Neural cell (in vitro differentiated cells): ENCODE data around the gene BRMS1. TPM values are rescaled to one million over a fixed set of nuclear protein-coding genes. Genes with fewer than 3 reads are reported as not detected.

Experiments
- H2AFZ ChIP-seq: fragments of 200-600, 300-800 bp; sonication (generic), shearing (Covaris generic); 2 replicates; pipeline ENCODE4 v1.6.0; 2014; ENCODE audit warnings: low read depth, mild to moderate bottlenecking, antibody characterized with exemption, low read length, moderate library complexity
- H3F3A ChIP-seq: fragments of 200-600 bp; shearing (Covaris generic); 2 replicates; pipeline ENCODE4 v1.6.1; 2016; ENCODE audit warnings: mild to moderate bottlenecking, moderate library complexity, mixed read lengths, antibody characterized with exemption, low read length; ENCODE audit not compliant: insufficient read depth, poor library complexity, severe bottlenecking
- H3K27ac ChIP-seq: fragments of 200-600, 300-800 bp; sonication (generic), shearing (Covaris generic); 2 replicates; pipeline ENCODE4 v1.5.1; 2014; ENCODE audit warnings: mild to moderate bottlenecking, low read length, moderate library complexity
- H3K27me3 ChIP-seq: fragments of 300-800, 200-600 bp; sonication (generic), shearing (Covaris generic); 2 replicates; pipeline ENCODE4 v1.6.0; 2014; ENCODE audit warnings: mild to moderate bottlenecking, low read depth, low read length, moderate library complexity; ENCODE audit not compliant: insufficient read depth
- H3K36me3 ChIP-seq: fragments of 300-800, 200-600 bp; sonication (generic), shearing (Covaris generic); 2 replicates; pipeline ENCODE4 v1.5.1; 2014; ENCODE audit warnings: mild to moderate bottlenecking, antibody characterized with exemption, low read length, moderate library complexity; ENCODE audit not compliant: insufficient read depth
- H3K4me2 ChIP-seq: fragments of 300-800, 200-600 bp; sonication (generic), shearing (Covaris generic); 2 replicates; pipeline ENCODE4 v1.6.0; 2014; ENCODE audit warnings: mild to moderate bottlenecking, low read length
- H3K4me3 ChIP-seq: fragments of 300-800, 200-600 bp; sonication (generic), shearing (Covaris generic); 2 replicates; pipeline ENCODE4 v1.5.1; 2014; ENCODE audit warnings: mild to moderate bottlenecking, low read length, moderate library complexity
- H3K79me2 ChIP-seq: fragments of 200-600 bp; shearing (Covaris generic); replicated peaks from 2 replicates; pipeline ENCODE4 v1.6.0; 2014; ENCODE audit warnings: mild to moderate bottlenecking, low read length, moderate library complexity; ENCODE audit not compliant: insufficient read depth
- H3K9ac ChIP-seq: fragments of 300-800, 200-600 bp; sonication (generic), shearing (Covaris generic); 2 replicates; pipeline ENCODE4 v1.6.1; 2016; ENCODE audit warnings: mild to moderate bottlenecking, low read length, mixed read lengths
- H3K9me2 ChIP-seq: fragments of 200-600 bp; shearing (Covaris generic); 2 replicates; pipeline ENCODE4 v1.6.1; 2016; ENCODE audit warnings: mild to moderate bottlenecking, low read length, mixed read lengths; ENCODE audit not compliant: insufficient read depth
- H3K9me3 ChIP-seq: fragments of 200-600, 300-800 bp; sonication (generic), shearing (Covaris generic); 2 replicates; pipeline ENCODE4 v1.6.1; 2016; ENCODE audit warnings: mild to moderate bottlenecking, mixed run types, low read length, moderate library complexity, mixed read lengths
- H4K20me1 ChIP-seq: fragments of 200-600 bp; shearing (Covaris generic); 2 replicates; pipeline ENCODE4 v1.6.1; 2016; ENCODE audit warnings: mild to moderate bottlenecking, mixed run types; ENCODE audit not compliant: insufficient read depth
- EP300 ChIP-seq: fragments of 450-650 bp; conservative IDR thresholded peaks from 2 replicates; pipeline ENCODE4 v1.6.1; 2014; ENCODE audit warnings: antibody characterized with exemption, mild to moderate bottlenecking, moderate library complexity; ENCODE audit not compliant: poor library complexity, severe bottlenecking
- EZH2 ChIP-seq: fragments of 200-600, 300-800 bp; shearing (Covaris generic), sonication (generic); IDR thresholded peaks from 2 replicates; pipeline ENCODE4 v1.6.1; 2014; ENCODE audit warnings: antibody characterized with exemption, low read length, borderline replicate concordance, mild to moderate bottlenecking; ENCODE audit not compliant: insufficient read depth, poor library complexity, severe bottlenecking
- MXI1 ChIP-seq: fragments of 450-650 bp; conservative IDR thresholded peaks from 2 replicates; pipeline ENCODE4 v1.6.1; 2014; ENCODE audit warnings: antibody characterized with exemption, mild to moderate bottlenecking; ENCODE audit not compliant: poor library complexity, severe bottlenecking
- POLR2AphosphoS5 ChIP-seq: IDR thresholded peaks from 2 replicates; pipeline ENCODE4 v1.6.1; 2012
- RAD21 ChIP-seq: fragments of 450-650 bp; conservative IDR thresholded peaks from 2 replicates; pipeline ENCODE4 v1.6.1; 2014; ENCODE audit warnings: antibody characterized with exemption, mild to moderate bottlenecking, moderate library complexity
- SMC3 ChIP-seq: fragments of 450-650 bp; conservative IDR thresholded peaks from 2 replicates; pipeline ENCODE4 v1.6.1; 2014; ENCODE audit warnings: antibody characterized with exemption, mild to moderate bottlenecking, moderate library complexity; ENCODE audit not compliant: poor library complexity
- TAF1 ChIP-seq: IDR thresholded peaks from 2 replicates; pipeline ENCODE4 v1.6.1; 2012; ENCODE audit warnings: low read depth
- polyA plus RNA-seq: library from polyadenylated mRNA; depleted of rRNA; stranded (reverse); fragments of >200 nt; gene quantifications from 2 replicates; pipeline ENCODE4 v1.2.3, GENCODE V29; 2014
- TF ChIP-seq, protein P1 (sequence below): fragments of 450-650 bp; IDR thresholded peaks from 2 replicates; pipeline ENCODE4 v1.5.1; 2014; ENCODE audit warnings: antibody characterized with exemption, mild to moderate bottlenecking, moderate library complexity; ENCODE audit not compliant: poor library complexity, severe bottlenecking
- TF ChIP-seq, protein P2 (sequence below): IDR thresholded peaks from 2 replicates; pipeline ENCODE4 v1.6.1; 2012; ENCODE audit warnings: borderline replicate concordance

Gene BRMS1
- polyA plus RNA-seq, 1 donor from 2014 or later: 78.3 TPM

DNA sequence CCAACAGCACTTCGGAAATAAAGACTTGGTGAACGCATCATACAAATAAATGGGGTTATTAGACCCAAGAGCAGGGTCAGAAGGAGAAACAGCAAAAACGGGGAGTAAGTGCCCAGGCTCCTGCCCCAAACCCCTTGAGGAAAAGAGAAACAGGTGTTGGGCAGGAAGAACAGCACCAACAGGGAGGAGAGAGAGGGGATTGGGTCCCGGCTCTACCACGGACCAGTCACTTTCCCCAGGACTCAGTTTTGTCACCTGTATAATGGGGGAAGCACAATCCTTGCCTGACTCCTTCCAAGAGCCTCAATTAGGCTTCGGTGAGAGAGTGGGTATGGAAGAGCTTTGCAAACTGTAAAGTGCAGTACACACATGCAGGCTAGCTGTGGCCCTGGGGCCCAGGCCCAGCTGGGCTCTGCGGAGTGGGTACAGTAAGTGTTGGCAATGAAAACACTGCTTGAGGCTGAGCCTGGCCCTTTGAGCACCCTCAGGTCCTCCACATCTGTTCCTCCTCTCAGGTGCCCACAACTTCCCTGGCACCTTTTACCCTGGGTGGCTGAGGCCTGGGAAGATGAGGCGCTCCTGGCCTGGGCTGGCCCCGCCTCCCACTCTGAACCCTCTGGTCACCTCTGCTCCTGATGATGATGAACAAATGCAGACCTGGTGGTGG, 17.7 kb upstream of the BRMS1 start:
- Histone ChIP-seq H3K9ac (no peak overlapping the region), H3K9me3 (no peaks in the 10 kb centered on the region), H3K27ac (no peak overlapping the region)

DNA sequence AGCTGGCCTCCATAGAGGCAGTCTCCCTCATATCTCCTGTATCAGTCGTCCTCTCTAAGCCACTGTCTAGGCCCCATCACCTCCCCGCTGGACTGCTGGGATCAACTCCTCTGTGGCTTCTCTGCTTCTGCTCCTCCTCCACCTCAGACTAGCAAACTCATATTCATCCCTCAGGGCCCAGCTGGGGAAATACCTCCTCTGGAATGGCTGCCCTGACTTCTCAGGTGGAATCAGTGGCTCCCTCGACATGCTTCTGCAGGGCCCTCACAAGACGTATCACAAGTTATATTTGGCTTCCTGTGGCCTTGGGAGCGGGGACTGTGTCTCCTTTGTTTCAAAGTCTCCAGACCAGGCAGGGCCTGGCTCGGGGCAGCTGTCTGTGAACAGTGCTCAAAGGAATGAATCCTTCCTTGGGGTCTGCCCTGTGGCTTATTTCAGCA, 16.6 kb upstream of the BRMS1 start:
- Histone ChIP-seq H3F3A (no peaks in the 10 kb centered on the region), H3K9ac (no peak overlapping the region), H3K79me2 (no peaks in the 10 kb centered on the region), H2AFZ (no peak overlapping the region), H3K27me3 (no peaks in the 10 kb centered on the region), H3K4me3 (no peak overlapping the region), H3K36me3 (no peaks in the 10 kb centered on the region), H3K9me2 (no peaks in the 10 kb centered on the region), H3K9me3 (no peaks in the 10 kb centered on the region), H3K27ac (no peak overlapping the region), H4K20me1 (no peaks in the 10 kb centered on the region), H3K4me2 (no peak overlapping the region)
- TF ChIP-seq MXI1: no peak
- no peak for TF ChIP-seq POLR2AphosphoS5
- no peak for TF ChIP-seq EZH2
- no peak for TF ChIP-seq SMC3
- TF ChIP-seq, protein P1, sequence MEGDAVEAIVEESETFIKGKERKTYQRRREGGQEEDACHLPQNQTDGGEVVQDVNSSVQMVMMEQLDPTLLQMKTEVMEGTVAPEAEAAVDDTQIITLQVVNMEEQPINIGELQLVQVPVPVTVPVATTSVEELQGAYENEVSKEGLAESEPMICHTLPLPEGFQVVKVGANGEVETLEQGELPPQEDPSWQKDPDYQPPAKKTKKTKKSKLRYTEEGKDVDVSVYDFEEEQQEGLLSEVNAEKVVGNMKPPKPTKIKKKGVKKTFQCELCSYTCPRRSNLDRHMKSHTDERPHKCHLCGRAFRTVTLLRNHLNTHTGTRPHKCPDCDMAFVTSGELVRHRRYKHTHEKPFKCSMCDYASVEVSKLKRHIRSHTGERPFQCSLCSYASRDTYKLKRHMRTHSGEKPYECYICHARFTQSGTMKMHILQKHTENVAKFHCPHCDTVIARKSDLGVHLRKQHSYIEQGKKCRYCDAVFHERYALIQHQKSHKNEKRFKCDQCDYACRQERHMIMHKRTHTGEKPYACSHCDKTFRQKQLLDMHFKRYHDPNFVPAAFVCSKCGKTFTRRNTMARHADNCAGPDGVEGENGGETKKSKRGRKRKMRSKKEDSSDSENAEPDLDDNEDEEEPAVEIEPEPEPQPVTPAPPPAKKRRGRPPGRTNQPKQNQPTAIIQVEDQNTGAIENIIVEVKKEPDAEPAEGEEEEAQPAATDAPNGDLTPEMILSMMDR: no peak
- no peak for TF ChIP-seq EP300
- TF ChIP-seq TAF1: no peak
- no peak for TF ChIP-seq RAD21
- TF ChIP-seq, protein P2, sequence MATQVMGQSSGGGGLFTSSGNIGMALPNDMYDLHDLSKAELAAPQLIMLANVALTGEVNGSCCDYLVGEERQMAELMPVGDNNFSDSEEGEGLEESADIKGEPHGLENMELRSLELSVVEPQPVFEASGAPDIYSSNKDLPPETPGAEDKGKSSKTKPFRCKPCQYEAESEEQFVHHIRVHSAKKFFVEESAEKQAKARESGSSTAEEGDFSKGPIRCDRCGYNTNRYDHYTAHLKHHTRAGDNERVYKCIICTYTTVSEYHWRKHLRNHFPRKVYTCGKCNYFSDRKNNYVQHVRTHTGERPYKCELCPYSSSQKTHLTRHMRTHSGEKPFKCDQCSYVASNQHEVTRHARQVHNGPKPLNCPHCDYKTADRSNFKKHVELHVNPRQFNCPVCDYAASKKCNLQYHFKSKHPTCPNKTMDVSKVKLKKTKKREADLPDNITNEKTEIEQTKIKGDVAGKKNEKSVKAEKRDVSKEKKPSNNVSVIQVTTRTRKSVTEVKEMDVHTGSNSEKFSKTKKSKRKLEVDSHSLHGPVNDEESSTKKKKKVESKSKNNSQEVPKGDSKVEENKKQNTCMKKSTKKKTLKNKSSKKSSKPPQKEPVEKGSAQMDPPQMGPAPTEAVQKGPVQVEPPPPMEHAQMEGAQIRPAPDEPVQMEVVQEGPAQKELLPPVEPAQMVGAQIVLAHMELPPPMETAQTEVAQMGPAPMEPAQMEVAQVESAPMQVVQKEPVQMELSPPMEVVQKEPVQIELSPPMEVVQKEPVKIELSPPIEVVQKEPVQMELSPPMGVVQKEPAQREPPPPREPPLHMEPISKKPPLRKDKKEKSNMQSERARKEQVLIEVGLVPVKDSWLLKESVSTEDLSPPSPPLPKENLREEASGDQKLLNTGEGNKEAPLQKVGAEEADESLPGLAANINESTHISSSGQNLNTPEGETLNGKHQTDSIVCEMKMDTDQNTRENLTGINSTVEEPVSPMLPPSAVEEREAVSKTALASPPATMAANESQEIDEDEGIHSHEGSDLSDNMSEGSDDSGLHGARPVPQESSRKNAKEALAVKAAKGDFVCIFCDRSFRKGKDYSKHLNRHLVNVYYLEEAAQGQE: no peak

More for the DNA sequence above, 17.7 kb upstream of the BRMS1 start:
- H2AFZ ChIP-seq: no peak overlapping the region
- no peaks in the 10 kb centered on the region for H3K9me2 ChIP-seq
- no peaks in the 10 kb centered on the region for H4K20me1 ChIP-seq
- no peaks in the 10 kb centered on the region for H3K27me3 ChIP-seq
- H3K4me2 ChIP-seq: no peak overlapping the region
- no peaks in the 10 kb centered on the region for H3K79me2 ChIP-seq
- no peaks in the 10 kb centered on the region for H3F3A ChIP-seq
- no peak for TF ChIP-seq TAF1
- TF ChIP-seq, protein P2: no peak
- no peak for TF ChIP-seq EZH2
- no peak for TF ChIP-seq MXI1
- no peak for TF ChIP-seq POLR2AphosphoS5
- TF ChIP-seq SMC3: no peak
- no peak for TF ChIP-seq RAD21
- no peak overlapping the region for H3K4me3 ChIP-seq
- H3K36me3 ChIP-seq: no peaks in the 10 kb centered on the region
